22Rv1 (cell line): Measurements from ENCODE around the gene BTBD9.

ENCODE experiments used
- H3K27ac ChIP-seq: fragments of 450-650 bp; 2 replicates; pipeline ENCODE4 v1.5.1; 2017
- ZFX ChIP-seq: fragments of 450-650 bp; IDR thresholded peaks from 2 replicates; pipeline ENCODE4 v1.6.1; 2017; ENCODE audit warnings: antibody characterized with exemption, borderline replicate concordance
- TF ChIP-seq, protein P1 (sequence below): fragments of 450-650 bp; IDR thresholded peaks from 2 replicates; pipeline ENCODE4 v1.5.1; 2017; ENCODE audit warnings: mild to moderate bottlenecking

Gene BTBD9

DNA sequence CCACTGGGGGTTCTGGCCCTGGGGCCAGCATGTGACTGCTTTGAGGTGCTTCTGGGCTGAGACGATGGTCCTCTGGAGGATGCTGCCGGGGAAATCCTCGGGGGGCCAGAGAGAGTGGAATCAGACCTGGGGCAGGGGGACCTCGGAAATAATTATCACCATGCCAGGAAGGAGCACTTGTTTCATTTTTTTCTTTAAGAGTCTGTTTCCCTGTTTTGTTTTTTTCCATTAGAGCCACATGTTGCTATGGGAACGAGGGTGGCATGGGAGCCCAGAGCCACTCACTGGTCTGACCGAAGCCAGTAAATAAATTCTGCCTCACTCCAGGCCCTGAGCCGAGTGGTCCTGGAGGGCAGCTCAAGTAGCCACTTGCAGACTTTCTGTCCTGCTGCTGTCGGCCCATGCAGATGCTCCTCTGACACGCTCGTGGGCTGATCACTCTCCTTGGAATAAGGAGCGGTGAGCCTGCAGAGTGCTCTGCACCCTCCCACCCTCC is 455.1 kb downstream of the BTBD9 start:
- TF ChIP-seq, protein P1, sequence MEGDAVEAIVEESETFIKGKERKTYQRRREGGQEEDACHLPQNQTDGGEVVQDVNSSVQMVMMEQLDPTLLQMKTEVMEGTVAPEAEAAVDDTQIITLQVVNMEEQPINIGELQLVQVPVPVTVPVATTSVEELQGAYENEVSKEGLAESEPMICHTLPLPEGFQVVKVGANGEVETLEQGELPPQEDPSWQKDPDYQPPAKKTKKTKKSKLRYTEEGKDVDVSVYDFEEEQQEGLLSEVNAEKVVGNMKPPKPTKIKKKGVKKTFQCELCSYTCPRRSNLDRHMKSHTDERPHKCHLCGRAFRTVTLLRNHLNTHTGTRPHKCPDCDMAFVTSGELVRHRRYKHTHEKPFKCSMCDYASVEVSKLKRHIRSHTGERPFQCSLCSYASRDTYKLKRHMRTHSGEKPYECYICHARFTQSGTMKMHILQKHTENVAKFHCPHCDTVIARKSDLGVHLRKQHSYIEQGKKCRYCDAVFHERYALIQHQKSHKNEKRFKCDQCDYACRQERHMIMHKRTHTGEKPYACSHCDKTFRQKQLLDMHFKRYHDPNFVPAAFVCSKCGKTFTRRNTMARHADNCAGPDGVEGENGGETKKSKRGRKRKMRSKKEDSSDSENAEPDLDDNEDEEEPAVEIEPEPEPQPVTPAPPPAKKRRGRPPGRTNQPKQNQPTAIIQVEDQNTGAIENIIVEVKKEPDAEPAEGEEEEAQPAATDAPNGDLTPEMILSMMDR: no peak
- TF ChIP-seq ZFX: no peak
- no peak overlapping the region for H3K27ac ChIP-seq

- no peak overlapping the region for H3K27ac ChIP-seq
- TF ChIP-seq, protein P1: no peak
- TF ChIP-seq ZFX: no peak
These were observed 455.7 kb downstream of the BTBD9 start for GRCh38 chr6:38183856-38184584.

- H3K27ac ChIP-seq: no peak overlapping the region
- TF ChIP-seq, protein P1: no peak
- TF ChIP-seq ZFX: no peak
These were observed 457.3 kb downstream of the BTBD9 start for GRCh38 chr6:38182426-38182825.

GRCh38 chr6:38180586-38180985 is 459.1 kb downstream of the BTBD9 start:
- no peak overlapping the region for H3K27ac ChIP-seq
- TF ChIP-seq ZFX: no peak
- TF ChIP-seq, protein P1: no peak

DNA sequence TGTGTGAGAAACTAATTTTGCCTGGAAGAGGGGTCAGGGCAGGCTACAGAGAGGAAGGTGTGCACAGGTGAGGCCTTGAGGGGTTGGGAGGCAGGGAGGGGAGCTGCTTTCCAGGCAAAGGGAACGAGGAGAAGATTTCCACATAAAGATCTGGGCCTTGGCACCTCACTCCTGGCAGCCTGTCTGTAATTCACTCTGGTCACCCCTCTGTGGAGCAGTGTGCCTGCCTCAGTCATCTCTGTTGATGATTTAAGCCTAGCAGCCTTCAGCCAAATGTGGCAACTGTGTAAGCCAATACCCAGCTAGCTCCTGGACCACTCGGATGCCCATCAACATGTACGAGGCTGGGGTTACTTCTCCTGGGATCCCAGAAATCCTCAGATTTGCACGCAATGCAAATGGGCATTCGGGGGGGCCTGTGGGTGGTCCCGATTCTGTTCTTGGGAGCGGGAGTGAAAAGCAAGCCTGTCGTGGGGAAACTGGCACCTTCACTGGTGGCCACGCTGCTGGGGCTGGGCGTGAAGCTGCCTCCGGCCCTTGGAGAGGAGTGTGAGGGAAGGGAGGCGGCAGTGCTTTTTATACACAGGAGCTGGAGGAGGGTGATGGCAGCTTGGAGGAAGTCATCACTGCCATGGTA is 459.8 kb downstream of the BTBD9 start:
- no peak overlapping the region for H3K27ac ChIP-seq
- no peak for TF ChIP-seq ZFX
- TF ChIP-seq, protein P1: no peak

DNA sequence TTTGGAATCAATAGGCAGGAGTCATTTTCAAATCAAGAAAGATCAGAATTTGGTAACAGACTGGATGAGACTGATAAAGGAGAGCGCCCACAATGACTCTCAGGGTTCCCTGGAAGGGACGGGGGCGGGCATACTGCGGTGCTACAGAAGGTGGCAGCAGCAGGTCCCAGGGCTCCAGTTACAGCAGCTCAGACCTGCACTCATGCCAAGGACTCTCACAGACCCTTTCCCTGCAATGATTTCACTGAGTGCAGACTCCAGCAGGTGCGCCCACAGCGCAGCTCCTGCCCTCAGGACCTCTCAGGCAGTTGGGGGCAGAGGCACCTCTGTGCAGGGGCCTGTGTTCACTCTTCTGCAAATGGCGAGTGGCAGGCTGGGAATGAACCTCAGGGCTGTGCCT is 460.4 kb downstream of the BTBD9 start:
- TF ChIP-seq ZFX: no peak
- TF ChIP-seq, protein P1: no peak
- H3K27ac ChIP-seq: no peak overlapping the region

GRCh38 chr6:38178584-38178886 is 461.2 kb downstream of the BTBD9 start:
- TF ChIP-seq ZFX: no peak
- TF ChIP-seq, protein P1: no peak

More at GRCh38 chr6:38178584-38178886, 461.2 kb downstream of the BTBD9 start:
- H3K27ac ChIP-seq: no peak overlapping the region
